HEK293T (cell line): ENCODE data around the gene CNTLN.

Experiments
- ARNT ChIP-seq: fragments of 450-650 bp; IDR thresholded peaks from 2 replicates; pipeline ENCODE4 v1.6.1; 2017; ENCODE audit warnings: mild to moderate bottlenecking
- ELF4 ChIP-seq: fragments of 450-650 bp; IDR thresholded peaks from 2 replicates; pipeline ENCODE4 v1.6.1; 2017; ENCODE audit warnings: antibody characterized with exemption
- PKNOX1 ChIP-seq: fragments of 450-650 bp; IDR thresholded peaks from 2 replicates; pipeline ENCODE4 v1.6.1; 2016

GRCh38 chr9:17342696-17343095, 207.9 kb downstream of the CNTLN start:
- TF ChIP-seq PKNOX1 (no peak), ARNT (no peak), ELF4 (no peak)
